HAP-1 (cell line): ENCODE results near the gene OR52E6.

Experiments
- DNase-seq, 2 experiments: peaks; one replicate each; pipeline ENCODE4 v3.0.0-alpha.2; 2016 to 2020; ENCODE audit warnings: low spot score in 2 of 2
- H3K27me3 ChIP-seq: fragments of 250-450 bp; sonication (Bioruptor Pico); 2 replicates; pipeline ENCODE4 v1.5.1; 2020; ENCODE audit warnings: low read depth, mild to moderate bottlenecking, moderate library complexity
- H3K36me3 ChIP-seq: fragments of 250-450 bp; sonication (Bioruptor Pico); replicated peaks from 2 replicates; pipeline ENCODE4 v1.5.1; 2020; ENCODE audit warnings: mild to moderate bottlenecking
- H3K4me1 ChIP-seq: fragments of 250-450 bp; sonication (Bioruptor Pico); 2 replicates; pipeline ENCODE4 v1.5.1; 2020; ENCODE audit warnings: mild to moderate bottlenecking
- H3K4me3 ChIP-seq: fragments of 250-450 bp; sonication (Bioruptor Pico); 2 replicates; pipeline ENCODE4 v1.5.1; 2020; ENCODE audit warnings: mild to moderate bottlenecking, moderate library complexity
- H3K9me3 ChIP-seq: fragments of 250-450 bp; sonication (Bioruptor Pico); 2 replicates; pipeline ENCODE4 v1.5.1; 2020; ENCODE audit warnings: mild to moderate bottlenecking, moderate library complexity
- in situ Hi-C: fragments of 300-500 bp; cut with MboI; formaldehyde crosslinking; loops from 3 replicates; pipeline ENCODE4 v1.14.3; 2020; ENCODE audit warnings: low sequenced_read_pairs, inconsistent platforms, mixed read lengths

The OR52E6 gene

GRCh38 chr11:5831196-5831829 is 10.4 kb downstream of the OR52E6 start:
- no peaks in the 10 kb centered on the region for H3K36me3 ChIP-seq

GRCh38 chr11:5818245-5818886 is 23.3 kb downstream of the OR52E6 start:
- no peak for DNase-seq
- no peaks in the 10 kb centered on the region for H3K9me3 ChIP-seq
- no peaks in the 10 kb centered on the region for H3K36me3 ChIP-seq
- no peaks in the 10 kb centered on the region for H3K4me1 ChIP-seq
- H3K27me3 ChIP-seq = no peaks in the 10 kb centered on the region
- H3K4me3 ChIP-seq = no peak overlapping the region
- in situ Hi-C loops = loop anchor here (25.0 kb wide), 2 partner anchors 706 to 1181 kb away; partner anchors contain the start of genes OR51D1 and OR51E1

More at GRCh38 chr11:5831196-5831829, 10.4 kb downstream of the OR52E6 start:
- H3K9me3 ChIP-seq = no peaks in the 10 kb centered on the region
- H3K4me3 ChIP-seq = no peak overlapping the region
- H3K4me1 ChIP-seq = no peaks in the 10 kb centered on the region
- H3K27me3 ChIP-seq = no peaks in the 10 kb centered on the region
- in situ Hi-C loops = no loop called here
- DNase-seq = no peak

GRCh38 chr11:5815534-5815933 is 26.2 kb downstream of the OR52E6 start:
- Histone ChIP-seq H3K9me3 (no peaks in the 10 kb centered on the region), H3K36me3 (no peaks in the 10 kb centered on the region), H3K27me3 (peaks cover under 1% of the 10 kb centered on the region; the same call in 1 of the 2 replicates), H3K4me1 (no peaks in the 10 kb centered on the region), H3K4me3 (no peak overlapping the region)
- no peak for DNase-seq
- in situ Hi-C loops = loop anchor here (25.0 kb wide), 2 partner anchors 703 to 1178 kb away; partner anchors contain the start of genes OR51D1 and OR51E1

- no peaks in the 10 kb centered on the region for H3K9me3 ChIP-seq
- no peaks in the 10 kb centered on the region for H3K4me1 ChIP-seq
- no peak overlapping the region for H3K4me3 ChIP-seq
- H3K27me3 ChIP-seq = peaks cover 8% of the 10 kb centered on the region
- in situ Hi-C loops = loop anchor here (25.0 kb wide), 2 partner anchors 698 to 1173 kb away; partner anchors contain the start of genes OR51D1 and OR51E1
- no peaks in the 10 kb centered on the region for H3K36me3 ChIP-seq
- no peak for DNase-seq
Measured at GRCh38 chr11:5809905-5810795, 31.5 kb downstream of the OR52E6 start.

- no peak for DNase-seq
- Histone ChIP-seq H3K27me3 (peaks cover 8% of the 10 kb centered on the region), H3K9me3 (no peaks in the 10 kb centered on the region), H3K4me1 (no peaks in the 10 kb centered on the region), H3K4me3 (peak overlapping the region; percentile 12; the same call in 1 of the 2 replicates), H3K36me3 (no peaks in the 10 kb centered on the region)
- in situ Hi-C loops = loop anchor here (25.0 kb wide), 2 partner anchors 697 to 1172 kb away; partner anchors contain the start of genes OR51D1 and OR51E1
Measured at GRCh38 chr11:5809122-5809519, 32.6 kb downstream of the OR52E6 start.

- H3K36me3 ChIP-seq = no peaks in the 10 kb centered on the region
- H3K4me3 ChIP-seq = peak within 1 kb of the TSS; percentile 12
- H3K9me3 ChIP-seq = no peaks in the 10 kb centered on the region
- in situ Hi-C loops = loop anchor here (25.0 kb wide), 2 partner anchors 696 to 1171 kb away; partner anchors contain the start of genes OR51D1 and OR51E1
- peaks cover 8% of the 10 kb centered on the region for H3K27me3 ChIP-seq
- peak; percentile 67 to 82 for DNase-seq
- H3K4me1 ChIP-seq = no peaks in the 10 kb centered on the region
Measured at GRCh38 chr11:5808500-5809121, 33.1 kb downstream of the OR52E6 start, which contains the start of gene OR52N2. OR52N2 (plus strand) TSS chr11:5808924; CDS start chr11:5820336, 11,412 bp downstream.

- no peaks in the 10 kb centered on the region for H3K36me3 ChIP-seq
- peak in 1 of 2 experiments; percentile 17 for DNase-seq
- H3K4me3 ChIP-seq = no peak overlapping the region
- H3K4me1 ChIP-seq = no peaks in the 10 kb centered on the region
- no peaks in the 10 kb centered on the region for H3K9me3 ChIP-seq
- peaks cover 8% of the 10 kb centered on the region for H3K27me3 ChIP-seq
- in situ Hi-C loops = loop anchor here (25.0 kb wide), 2 partner anchors 695 to 1170 kb away; partner anchors contain the start of genes OR51D1 and OR51E1
Measured at GRCh38 chr11:5807580-5807979, 34.1 kb downstream of the OR52E6 start.

- no peak for DNase-seq
- Histone ChIP-seq H3K4me3 (no peak overlapping the region), H3K9me3 (no peaks in the 10 kb centered on the region), H3K36me3 (no peaks in the 10 kb centered on the region), H3K4me1 (no peaks in the 10 kb centered on the region), H3K27me3 (no peaks in the 10 kb centered on the region)
- in situ Hi-C loops = loop anchor here (25.0 kb wide), 2 partner anchors 692 to 1167 kb away; partner anchors contain the start of genes OR51D1 and OR51E1
Measured at GRCh38 chr11:5803982-5804381, 37.7 kb downstream of the OR52E6 start.

- H3K9me3 ChIP-seq = no peaks in the 10 kb centered on the region
- no peaks in the 10 kb centered on the region for H3K27me3 ChIP-seq
- no peaks in the 10 kb centered on the region for H3K36me3 ChIP-seq
- no peak for DNase-seq
- in situ Hi-C loops = no loop called here
- H3K4me1 ChIP-seq = no peaks in the 10 kb centered on the region
- no peak overlapping the region for H3K4me3 ChIP-seq
Measured at GRCh38 chr11:5796541-5796940, 45.2 kb downstream of the OR52E6 start.

GRCh38 chr11:5791165-5791564 is 50.5 kb downstream of the OR52E6 start, which contains the start of gene OR52N1:
OR52N1 (minus strand) TSS chr11:5791265; CDS start chr11:5788816, 2,449 bp downstream.
- no peaks in the 10 kb centered on the region for H3K27me3 ChIP-seq
- no peak within 1 kb of the TSS for H3K4me3 ChIP-seq
- H3K36me3 ChIP-seq = no peaks in the 10 kb centered on the region
- DNase-seq = no peak
- H3K4me1 ChIP-seq = no peaks in the 10 kb centered on the region
- in situ Hi-C loops = no loop called here
- H3K9me3 ChIP-seq = no peaks in the 10 kb centered on the region
